HG02763 (cell line): ENCODE results near the gene OR6F1.
"Not testable (repeated sequence)": the region's sequence is repeated elsewhere in the genome, so short reads cannot be mapped to it uniquely, and the experiment has no call there.

Source experiments
- ATAC-seq: cut with Tn5 transposase; IDR thresholded peaks from one replicate; pipeline ENCODE4 v1.9.1; 2021; ENCODE audit warnings: mild to moderate bottlenecking, moderate library complexity; ENCODE audit not compliant: unreplicated experiment

Gene OR6F1

GRCh38 chr1:247716546-247716945 is at the start of gene OR6F1:
Gene OR6F1, minus strand, starts transcription at chr1:247716646. Its CDS starts 3,891 bp downstream, at chr1:247712755.
- ATAC-seq = no peak

GRCh38 chr1:247760456-247760855 is 44.0 kb upstream of the OR6F1 start, which contains the start of gene OR1C1:
Gene OR1C1, minus strand, starts transcription at chr1:247760556. Its CDS starts 2,150 bp downstream, at chr1:247758406.
- ATAC-seq = no peak

GRCh38 chr1:247754311-247754710 is 37.9 kb upstream of the OR6F1 start:
- not testable (repeated sequence) for ATAC-seq

- ATAC-seq = no peak
Measured at GRCh38 chr1:247749870-247750269, 33.4 kb upstream of the OR6F1 start.

- no peak for ATAC-seq
Measured at GRCh38 chr1:247748041-247748440, 31.6 kb upstream of the OR6F1 start, which contains the start of gene OR14A2. Gene OR14A2, minus strand, starts transcription at chr1:247748141.

GRCh38 chr1:247747616-247748015 is 31.2 kb upstream of the OR6F1 start:
- no peak for ATAC-seq

GRCh38 chr1:247746391-247746935 is 30.0 kb upstream of the OR6F1 start:
- ATAC-seq = no peak

GRCh38 chr1:247742215-247742760 is 25.8 kb upstream of the OR6F1 start:
- ATAC-seq = not testable (repeated sequence)

GRCh38 chr1:247741756-247742155 is 25.3 kb upstream of the OR6F1 start:
- ATAC-seq = no peak

GRCh38 chr1:247740721-247741120 is 24.3 kb upstream of the OR6F1 start:
- no peak for ATAC-seq

- no peak for ATAC-seq
Measured at GRCh38 chr1:247738315-247738714, 21.9 kb upstream of the OR6F1 start, which contains the start of gene OR14K1. Gene OR14K1, plus strand, starts transcription at chr1:247738615. Its CDS starts 0 bp downstream, at chr1:247738615.

GRCh38 chr1:247721222-247721621 is 4.8 kb upstream of the OR6F1 start:
- no peak for ATAC-seq

- no peak for ATAC-seq
Measured at GRCh38 chr1:247713753-247714152, 2.7 kb downstream of the OR6F1 start.

GRCh38 chr1:247710681-247711080 is 5.8 kb downstream of the OR6F1 start:
- not testable (repeated sequence) for ATAC-seq

- no peak for ATAC-seq
Measured at GRCh38 chr1:247701338-247701737, 15.1 kb downstream of the OR6F1 start.

GRCh38 chr1:247681288-247681897 is 35.1 kb downstream of the OR6F1 start:
- peak; percentile 94 for ATAC-seq

GRCh38 chr1:247680171-247680570 is 36.3 kb downstream of the OR6F1 start:
- ATAC-seq = no peak

- ATAC-seq = no peak
Measured at GRCh38 chr1:247679639-247680038, 36.8 kb downstream of the OR6F1 start, which contains the start of gene OR13G1. Gene OR13G1, minus strand, starts transcription at chr1:247679739. Its CDS starts 6,698 bp downstream, at chr1:247673041.

- no peak for ATAC-seq
Measured at GRCh38 chr1:247669225-247669624, 47.2 kb downstream of the OR6F1 start.
